Stimulated activated CD8-positive, alpha-beta memory T cell treated with anti-CD3 and anti-CD28 coated beads, Interleukin-4, amount 100 ng/mL, for 48 hours (primary cell): ENCODE data around the gene DNAAF8.

Source experiments
- DNase-seq: peaks from one replicate; pipeline ENCODE4 v3.0.0-alpha.2; 2020

DNAAF8 gene

DNA sequence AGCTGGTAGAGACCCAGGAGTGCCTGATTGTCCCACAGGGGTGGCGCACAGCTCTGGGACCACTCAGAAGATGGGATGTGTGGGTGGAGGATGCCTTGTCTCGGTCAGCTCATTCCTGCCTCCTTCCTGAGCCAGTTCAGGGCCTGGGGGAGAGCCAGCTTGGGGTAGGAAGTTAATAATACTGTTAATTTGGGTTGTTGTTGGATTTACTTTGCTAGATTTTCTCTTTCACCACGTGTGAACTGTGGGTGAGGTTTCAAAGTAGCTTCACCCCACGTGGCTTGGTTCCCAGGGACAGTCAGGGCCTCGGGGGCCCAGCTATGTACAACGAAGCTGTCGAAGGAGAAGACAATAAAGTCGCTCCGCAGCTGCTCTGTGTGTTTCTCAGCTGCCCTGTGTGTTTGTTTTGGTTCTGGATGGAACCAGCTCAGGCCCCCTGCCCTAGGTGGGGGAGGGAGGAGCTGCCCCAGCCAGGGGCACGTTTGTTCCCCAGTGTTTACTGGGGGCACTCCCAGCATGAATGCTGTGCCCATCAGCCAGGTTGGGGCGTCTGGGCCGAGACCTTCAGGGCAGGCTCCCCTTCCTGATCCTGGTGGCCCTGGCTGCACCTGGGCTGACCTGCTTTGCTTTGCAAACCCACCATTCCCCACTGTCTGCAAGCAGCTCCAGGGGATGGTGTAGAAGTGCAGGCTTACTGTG is 38.7 kb upstream of the DNAAF8 start:
- DNase-seq: no peak

GRCh38 chr16:4696172-4696904 is 38.0 kb upstream of the DNAAF8 start:
- no peak for DNase-seq

DNA sequence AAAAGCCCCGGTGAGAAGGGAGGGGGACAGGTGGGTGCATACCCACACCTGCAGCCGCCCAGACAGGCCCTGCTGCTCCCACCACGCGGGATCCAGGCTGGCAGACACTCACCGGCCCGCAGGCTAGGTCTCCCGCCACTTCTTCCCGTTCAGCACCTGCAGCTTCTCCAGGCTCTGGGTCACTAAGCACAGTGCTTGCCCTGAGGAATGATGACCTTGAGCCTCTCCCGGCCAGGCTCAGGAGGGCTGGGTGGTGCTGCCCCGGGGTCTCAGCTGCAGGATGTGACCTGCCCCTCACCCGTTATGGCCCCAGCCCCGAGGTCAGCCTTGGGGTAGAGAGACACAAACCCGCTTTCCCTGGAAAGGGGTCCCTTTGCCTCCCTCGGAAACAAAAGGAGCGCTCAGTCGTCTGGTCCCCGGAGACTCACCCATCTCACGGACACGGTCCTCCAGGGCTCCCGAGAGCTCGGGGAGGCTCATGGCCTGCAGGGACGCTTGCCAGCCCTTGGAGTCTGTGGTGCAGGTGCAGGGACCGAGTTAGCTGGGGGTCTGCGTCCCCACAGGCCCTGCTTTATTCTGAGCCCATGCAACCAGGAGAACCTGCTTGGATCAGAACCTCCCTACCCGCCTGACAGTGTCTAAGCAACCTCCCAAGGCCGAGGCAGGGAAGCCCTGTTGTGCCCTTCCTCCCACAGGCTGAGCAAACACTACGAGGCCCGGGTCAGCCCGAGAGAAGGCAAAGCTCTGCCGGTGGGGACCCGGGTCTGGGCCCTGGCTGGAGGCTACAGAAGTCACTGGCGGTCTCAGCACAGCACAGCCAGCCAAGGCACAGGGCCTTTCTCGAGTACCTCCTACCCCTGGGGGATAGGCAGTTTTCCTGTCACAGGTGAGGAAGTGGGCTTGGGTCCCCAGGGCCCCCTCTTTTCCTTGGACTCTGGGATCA is 37.2 kb upstream of the DNAAF8 start:
- no peak for DNase-seq

DNA sequence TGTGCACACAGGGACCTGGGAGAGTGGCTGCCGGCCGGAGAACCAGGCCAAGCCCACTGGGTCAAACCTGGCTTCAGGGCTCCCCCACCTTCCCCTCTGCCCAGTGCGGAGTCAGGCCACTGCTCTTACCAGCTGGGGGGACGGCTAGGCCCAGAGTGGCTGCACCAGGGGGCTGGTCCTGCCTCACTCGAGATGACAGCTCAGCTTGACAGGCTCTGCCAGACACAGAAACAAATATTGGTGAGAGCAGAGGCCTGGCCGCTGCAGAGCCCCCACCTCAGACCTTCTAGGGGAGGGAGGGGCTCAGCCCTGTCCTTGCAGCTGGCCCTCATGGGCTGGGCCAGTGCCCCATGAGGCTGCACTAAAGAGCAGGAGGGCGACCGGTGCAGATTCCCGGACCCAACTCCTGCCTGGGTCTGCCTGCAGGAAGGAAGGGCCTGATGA is 36.5 kb upstream of the DNAAF8 start:
- no peak for DNase-seq

- no peak for DNase-seq
These were observed 35.9 kb upstream of the DNAAF8 start for GRCh38 chr16:4698321-4699045.

GRCh38 chr16:4699046-4699556 is 35.2 kb upstream of the DNAAF8 start:
- no peak for DNase-seq

DNA sequence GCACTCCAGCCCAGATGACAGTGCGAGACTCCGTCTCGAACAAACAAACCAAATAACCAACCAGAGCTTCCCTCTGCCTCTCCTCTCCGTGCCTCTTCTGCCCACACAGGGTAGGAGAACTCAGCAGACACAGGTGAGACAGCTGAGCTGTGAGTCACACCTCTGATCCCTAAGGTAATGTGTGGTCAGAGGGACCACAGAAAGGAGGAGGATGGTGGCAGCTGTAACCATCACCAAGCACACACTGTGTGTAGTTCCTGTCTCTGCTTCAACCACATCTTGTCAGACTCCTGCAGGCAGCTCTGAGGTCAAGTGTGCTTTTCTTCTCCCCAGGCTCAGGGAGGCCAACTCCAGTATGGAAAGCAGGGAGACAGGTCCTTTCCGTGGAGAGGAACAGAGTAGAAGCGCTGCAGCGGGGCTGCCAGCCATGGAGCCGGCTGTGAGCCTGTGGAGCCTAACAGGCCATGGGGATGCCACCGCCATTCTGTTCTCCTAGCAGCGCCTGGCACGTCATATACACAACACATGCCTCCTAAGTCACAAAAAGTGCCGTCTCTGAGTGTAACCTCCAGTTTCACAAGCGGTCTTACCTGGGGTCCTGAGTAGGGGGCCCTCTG is 33.8 kb upstream of the DNAAF8 start:
- peak; percentile 51 for DNase-seq

GRCh38 chr16:4700997-4701743 is 33.2 kb upstream of the DNAAF8 start:
- no peak for DNase-seq

DNA sequence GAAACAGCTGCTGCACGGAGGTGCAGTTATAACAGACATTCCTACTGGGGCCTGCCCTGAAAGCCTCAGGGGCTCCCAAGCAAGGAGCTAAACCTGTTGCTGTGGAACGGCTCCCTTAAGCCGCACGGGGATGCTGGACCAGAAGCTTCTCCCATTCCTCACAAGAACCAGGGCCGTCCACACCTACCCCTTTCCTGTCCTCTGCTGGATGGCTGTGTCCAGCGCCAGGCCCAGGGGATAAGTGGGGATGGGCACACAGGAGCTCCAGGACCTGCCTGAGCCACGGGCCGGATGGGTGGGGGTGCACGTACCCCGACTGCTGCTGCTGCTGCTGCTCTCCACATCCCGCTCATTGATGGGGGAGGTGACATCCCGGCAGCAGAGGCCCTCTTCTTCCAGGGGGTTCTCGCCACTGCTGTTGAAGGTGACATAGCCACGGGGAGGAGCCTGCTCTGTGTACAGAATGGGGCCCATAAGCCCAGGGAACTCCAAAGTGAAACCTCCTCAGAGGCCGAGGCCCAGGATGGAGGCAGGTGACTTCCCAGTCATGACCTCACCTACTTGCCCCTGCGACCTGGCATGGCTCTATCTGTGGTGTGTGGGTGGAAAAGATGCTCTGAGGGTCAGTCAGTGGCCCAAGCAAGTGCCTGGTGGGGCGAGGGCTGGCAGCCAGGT is 32.4 kb upstream of the DNAAF8 start:
- DNase-seq: no peak

DNA sequence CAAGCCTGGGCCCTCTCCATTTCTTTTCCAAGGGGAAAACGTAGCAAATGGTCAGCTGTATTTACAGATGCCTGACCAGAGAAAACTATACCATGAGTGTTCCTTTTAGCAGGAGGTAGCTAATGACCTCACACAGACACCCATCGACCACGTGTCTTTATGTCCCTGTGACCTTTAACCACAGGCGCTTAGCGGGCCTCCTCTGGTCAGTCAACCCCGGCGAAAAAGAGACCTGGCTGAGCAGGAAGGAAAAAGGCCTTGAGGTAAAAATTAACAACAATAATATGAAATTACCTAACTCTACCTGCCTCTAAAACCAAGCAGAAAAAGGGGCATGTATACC is 31.9 kb upstream of the DNAAF8 start:
- no peak for DNase-seq

GRCh38 chr16:4703906-4704305 is 30.4 kb upstream of the DNAAF8 start:
- DNase-seq: no peak

GRCh38 chr16:4704491-4704890 is 29.8 kb upstream of the DNAAF8 start:
- no peak for DNase-seq

DNA sequence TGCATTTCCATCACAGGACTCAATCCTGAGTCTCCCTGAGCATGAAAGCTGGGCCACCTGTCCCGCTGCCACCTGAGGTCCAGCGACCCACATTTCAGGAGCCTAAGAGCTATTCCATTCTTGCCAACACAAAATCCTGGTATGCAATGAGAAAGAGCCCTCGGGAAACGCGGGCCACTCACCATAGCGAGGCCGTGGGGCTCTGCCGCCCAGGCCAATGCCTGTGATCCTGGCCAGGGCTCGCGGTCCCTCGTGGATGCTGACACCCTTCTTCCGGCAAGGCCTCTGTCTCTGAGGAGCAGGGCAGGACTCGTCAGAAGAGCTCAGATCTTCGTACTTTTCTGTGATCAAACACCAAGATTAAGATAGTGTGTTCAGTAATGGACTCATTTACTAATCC is 29.4 kb upstream of the DNAAF8 start:
- no peak for DNase-seq

- DNase-seq: no peak
These were observed 27.5 kb upstream of the DNAAF8 start for GRCh38 chr16:4706871-4707270.

- no peak for DNase-seq
These were observed 24.9 kb upstream of the DNAAF8 start for GRCh38 chr16:4709481-4709880.

DNA sequence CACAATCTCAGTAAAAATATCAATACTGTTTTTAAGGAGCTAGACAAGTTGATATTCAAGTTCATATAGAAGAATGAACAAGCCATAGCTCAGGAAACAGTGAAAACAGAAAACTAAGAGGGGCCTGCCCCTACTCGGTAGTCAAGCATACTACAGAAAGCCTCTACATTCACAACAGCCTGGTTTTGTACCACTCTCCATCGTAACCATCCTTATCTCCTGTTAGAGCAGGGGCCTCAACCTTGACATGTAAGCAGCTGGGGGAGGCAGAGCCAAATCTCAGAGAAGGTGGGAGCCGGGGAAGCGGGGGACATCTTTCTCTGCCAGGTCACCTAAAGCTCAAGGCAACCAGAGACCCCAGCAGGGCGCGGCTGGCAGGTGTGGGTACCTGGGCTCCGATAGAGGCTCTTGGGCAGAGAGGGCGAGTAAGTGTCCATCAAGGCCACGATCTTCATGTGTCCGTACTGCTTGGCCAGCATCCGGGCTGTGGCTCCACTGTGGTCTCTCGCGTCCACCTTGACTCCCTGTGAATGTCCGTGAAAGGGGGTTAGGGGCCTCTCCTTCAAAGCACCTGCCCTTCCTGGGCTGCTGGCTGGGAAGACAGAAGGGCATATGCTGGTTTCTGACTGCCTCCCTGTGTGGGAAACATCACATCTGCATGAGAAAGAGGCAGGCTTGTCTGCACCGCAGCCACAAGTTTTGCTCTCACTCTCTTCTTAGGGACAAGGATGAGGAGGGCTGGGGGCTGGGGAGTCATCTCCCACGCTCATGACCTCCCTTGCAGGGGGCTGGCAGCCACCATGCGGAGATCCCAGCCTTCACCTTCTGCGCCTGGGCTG is 20.5 kb upstream of the DNAAF8 start:
- DNase-seq: no peak

DNA sequence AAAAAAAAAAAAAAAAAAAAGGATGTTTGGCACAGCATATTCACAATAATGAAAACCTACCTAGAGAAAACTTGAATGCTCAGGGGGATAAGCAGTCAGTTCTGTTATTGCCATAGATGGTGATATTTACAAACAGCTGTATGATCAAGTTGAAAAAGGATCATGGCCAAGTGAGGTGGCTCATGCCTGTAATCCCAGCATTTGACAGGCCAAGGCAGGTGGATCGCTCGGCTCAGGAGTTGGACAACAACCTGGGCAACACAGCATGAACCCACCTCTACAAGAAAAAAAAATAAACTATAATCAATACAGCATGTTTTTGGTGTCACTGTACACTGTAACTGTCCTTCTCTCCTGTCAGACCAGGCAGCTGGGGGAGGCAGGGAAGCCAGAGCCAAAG is 19.3 kb upstream of the DNAAF8 start:
- no peak for DNase-seq

- DNase-seq: no peak
These were observed 15.9 kb upstream of the DNAAF8 start for GRCh38 chr16:4718466-4718865.

DNA sequence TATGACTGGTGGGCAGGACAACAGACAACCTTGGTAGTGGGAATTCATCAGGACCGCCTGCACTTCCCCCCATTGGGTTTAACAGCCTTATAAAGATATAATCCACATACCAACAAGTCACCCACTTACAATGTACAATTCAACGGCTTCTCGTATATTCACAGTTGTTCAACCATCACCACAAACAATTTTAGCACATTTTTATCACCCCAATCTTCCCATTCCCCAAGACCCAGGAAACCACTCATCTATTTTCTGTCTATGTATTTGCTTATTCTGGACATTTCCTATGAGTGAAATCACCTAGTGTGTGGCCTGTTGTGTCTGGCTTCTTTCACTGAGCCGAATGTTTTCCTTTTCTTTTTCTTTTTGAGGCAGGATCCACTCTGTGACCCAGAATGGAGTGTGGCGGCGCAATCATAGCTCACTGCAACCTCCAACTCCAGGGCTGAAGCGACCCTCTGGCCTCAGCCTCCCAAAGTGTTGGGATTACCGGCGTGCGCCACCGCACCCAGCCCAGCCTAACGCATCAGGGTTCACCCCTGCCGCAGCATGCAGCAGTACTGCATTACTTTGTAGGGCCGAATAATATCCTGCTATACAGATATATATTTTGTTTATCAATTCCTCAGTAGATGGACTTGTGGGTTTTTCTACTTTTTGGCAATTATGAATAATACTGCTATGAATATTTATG is 11.1 kb upstream of the DNAAF8 start:
- no peak for DNase-seq
